Measurements from ENCODE around the gene ASTN2. TPM values are rescaled to one million over a fixed set of nuclear protein-coding genes. Genes with fewer than 3 reads are reported as not detected.
A peak's percentile ranks its signal among the peaks of the same experiment; 100 is the strongest.

The ASTN2 gene
- total RNA-seq, 4 donors from 2014 or later = 0.94 to 5.6 (median 3.7) TPM

- intact Hi-C loops (cut with DNase I) = no loop called here
- WGBS, 2 donors = 84 to 91% methylated on average over 3 of the region's 3 CpGs
- H3K4me1 ChIP-seq = peaks cover 15 to 18% of the 10 kb centered on the region in 2 donors
- no peak overlapping the region for H3K4me3 ChIP-seq (replicated peaks in 1 of 3)
- H3K36me3 ChIP-seq = no peaks in the 10 kb centered on the region
- H3K9me3 ChIP-seq = no peaks in the 10 kb centered on the region
- TF ChIP-seq POLR2A (IDR thresholded peaks at IDR 0.05) = no peak
- TF ChIP-seq CTCF (IDR thresholded peaks at IDR 0.05) = no peak
- no peaks in the 10 kb centered on the region for H3K27me3 ChIP-seq
- no peak overlapping the region for H3K27ac ChIP-seq
- DNase-seq = no peak
Observed at GRCh38 chr9:116688806-116689485, 725.9 kb downstream of the ASTN2 start.

GRCh38 chr9:116687754-116688135 lies 727.1 kb downstream of the ASTN2 start:
- TF ChIP-seq CTCF (IDR thresholded peaks at IDR 0.05) (no peak), POLR2A (IDR thresholded peaks at IDR 0.05) (no peak)
- peaks cover 15 to 18% of the 10 kb centered on the region in 2 donors for H3K4me1 ChIP-seq
- no peaks in the 10 kb centered on the region for H3K9me3 ChIP-seq
- DNase-seq = peak in 1 of 2 donors; percentile 2
- peak overlapping the region in 2 of 3 donors; percentile 12 to 80 for H3K4me3 ChIP-seq (replicated peaks in 1 of 3)
- no peaks in the 10 kb centered on the region for H3K27me3 ChIP-seq
- 14 to 20% methylated on average over 7 of the region's 7 CpGs for WGBS, 2 donors
- intact Hi-C loops (cut with DNase I) = no loop called here
- peak overlapping the region in 1 of 3 donors; percentile 69 for H3K27ac ChIP-seq
- no peaks in the 10 kb centered on the region for H3K36me3 ChIP-seq

GRCh38 chr9:116687074-116687753 lies 727.6 kb downstream of the ASTN2 start, which contains the start of gene TRIM32:
TRIM32 (plus strand) TSS chr9:116687305; CDS start chr9:116697743, 10,438 bp downstream.
- Histone ChIP-seq H3K4me3 (replicated peaks in 1 of 3) (peak within 1 kb of the TSS; percentile 12 to 80 (median 41)), H3K36me3 (no peaks in the 10 kb centered on the region), H3K4me1 (peaks cover 15 to 18% of the 10 kb centered on the region in 2 donors), H3K27ac (peak within 1 kb of the TSS in 1 of 3 donors; percentile 69), H3K9me3 (no peaks in the 10 kb centered on the region), H3K27me3 (no peaks in the 10 kb centered on the region)
- peak in 1 of 2 donors; percentile 53 for TF ChIP-seq POLR2A (IDR thresholded peaks at IDR 0.05)
- TF ChIP-seq CTCF (IDR thresholded peaks at IDR 0.05) = peak in 1 of 6 experiments; percentile 11
- WGBS, 2 donors = 1% methylated on average over 27 to 32 of the region's 54 CpGs
- peak; percentile 91 to 92 for DNase-seq
- intact Hi-C loops (cut with DNase I) = no loop called here

GRCh38 chr9:116686693-116687073 lies 728.2 kb downstream of the ASTN2 start:
- Histone ChIP-seq H3K4me1 (peaks cover 15 to 18% of the 10 kb centered on the region in 2 donors), H3K27ac (peak overlapping the region in 1 of 3 donors; percentile 69), H3K9me3 (no peaks in the 10 kb centered on the region), H3K36me3 (no peaks in the 10 kb centered on the region), H3K27me3 (no peaks in the 10 kb centered on the region), H3K4me3 (replicated peaks in 1 of 3) (peak overlapping the region; percentile 12 to 80 (median 41))
- peak; percentile 3 to 4 for DNase-seq
- WGBS, 2 donors = 25 to 28% methylated on average over 5 to 7 of the region's 7 CpGs
- intact Hi-C loops (cut with DNase I) = no loop called here
- no peak for TF ChIP-seq CTCF (IDR thresholded peaks at IDR 0.05)
- TF ChIP-seq POLR2A (IDR thresholded peaks at IDR 0.05) = no peak

- peaks cover 15 to 18% of the 10 kb centered on the region in 2 donors for H3K4me1 ChIP-seq
- H3K4me3 ChIP-seq (replicated peaks in 1 of 3) = no peak overlapping the region
Observed at GRCh38 chr9:116686135-116686534, 728.7 kb downstream of the ASTN2 start.

More at GRCh38 chr9:116686135-116686534, 728.7 kb downstream of the ASTN2 start:
- Histone ChIP-seq H3K27me3 (no peaks in the 10 kb centered on the region), H3K27ac (no peak overlapping the region), H3K36me3 (no peaks in the 10 kb centered on the region), H3K9me3 (no peaks in the 10 kb centered on the region)
- TF ChIP-seq CTCF (IDR thresholded peaks at IDR 0.05) (no peak), POLR2A (IDR thresholded peaks at IDR 0.05) (no peak)
- no peak for DNase-seq
- intact Hi-C loops (cut with DNase I) = no loop called here

Measured in thyroid gland (tissue), 4 donors.